ENCODE data around the gene TSPAN9.

TSPAN9 gene

GRCh38 chr12:3081091-3081490 is 3.9 kb downstream of the TSPAN9 start:
- no peak for DNase-seq

- DNase-seq, result no peak
These were observed 4.7 kb downstream of the TSPAN9 start for GRCh38 chr12:3081886-3082285.

- no peak for DNase-seq
These were observed 6.2 kb downstream of the TSPAN9 start for GRCh38 chr12:3083241-3083920.

GRCh38 chr12:3083921-3084347 is 6.8 kb downstream of the TSPAN9 start:
- DNase-seq, result no peak

- no peak for DNase-seq
These were observed 7.6 kb downstream of the TSPAN9 start for GRCh38 chr12:3084742-3085141.

GRCh38 chr12:3085341-3086139 is 8.4 kb downstream of the TSPAN9 start:
- no peak for DNase-seq

- DNase-seq, result no peak
These were observed 9.0 kb downstream of the TSPAN9 start for GRCh38 chr12:3086211-3086610.

- DNase-seq, result no peak
These were observed 9.6 kb downstream of the TSPAN9 start for GRCh38 chr12:3086729-3087323.

GRCh38 chr12:3087758-3088650 is 10.8 kb downstream of the TSPAN9 start:
- DNase-seq, result peak; percentile 62

- no peak for DNase-seq
These were observed 12.4 kb downstream of the TSPAN9 start for GRCh38 chr12:3089588-3089987.

GRCh38 chr12:3090240-3091037 is 13.3 kb downstream of the TSPAN9 start:
- DNase-seq, result no peak

GRCh38 chr12:3091038-3091319 is 13.8 kb downstream of the TSPAN9 start:
- DNase-seq, result no peak

- DNase-seq, result no peak
These were observed 14.4 kb downstream of the TSPAN9 start for GRCh38 chr12:3091382-3092241.

GRCh38 chr12:3092764-3093163 is 15.6 kb downstream of the TSPAN9 start:
- DNase-seq, result no peak

- no peak for DNase-seq
These were observed 20.1 kb downstream of the TSPAN9 start for GRCh38 chr12:3097186-3097804.

GRCh38 chr12:3097836-3098235 is 20.7 kb downstream of the TSPAN9 start:
- no peak for DNase-seq

- no peak for DNase-seq
These were observed 21.3 kb downstream of the TSPAN9 start for GRCh38 chr12:3098436-3098835.

- no peak for DNase-seq
These were observed 22.0 kb downstream of the TSPAN9 start for GRCh38 chr12:3099146-3099545.

- no peak for DNase-seq
These were observed 24.3 kb downstream of the TSPAN9 start for GRCh38 chr12:3101309-3102024.

- DNase-seq, result no peak
These were observed 25.7 kb downstream of the TSPAN9 start for GRCh38 chr12:3102771-3103410.

All from NCI-H345 (cell line).